HepG2 (cell line): ENCODE measurements around the gene RBM8A. TPM values are rescaled to one million over a fixed set of nuclear protein-coding genes. Genes with fewer than 3 reads are reported as not detected.

ENCODE experiments used
- CBX1 ChIP-seq: IDR thresholded peaks from one replicate; pipeline ENCODE4 v1.6.1; 2016; ENCODE audit warnings: antibody characterized with exemption, low read depth
- ERF ChIP-seq: IDR thresholded peaks from 2 replicates; pipeline ENCODE4 v1.6.1; 2018; ENCODE audit warnings: missing biosample characterization, missing genetic modification reagents
- GTF3A ChIP-seq: sonication (generic); formaldehyde crosslinking; conservative IDR thresholded peaks from 2 replicates; pipeline ENCODE4 v1.4.0; 2020; ENCODE audit warnings: mild to moderate bottlenecking, missing genetic modification reagents
- KLF16 ChIP-seq, 2 experiments: sonication (generic) in 1 of 2; formaldehyde crosslinking in 1 of 2; IDR thresholded peaks; 2 replicates each; pipeline versions ENCODE4 v1.6.1 to v1.8.0; 2016 to 2023; ENCODE audit warnings: missing genetic modification reagents in 2 of 2, missing compliant biosample characterization in 1 of 2
- MEF2D ChIP-seq: sonication (generic); formaldehyde crosslinking; IDR thresholded peaks from 2 replicates; pipeline ENCODE4 v1.5.1; 2020; ENCODE audit warnings: mild to moderate bottlenecking, missing genetic modification reagents
- NR3C1 ChIP-seq: sonication (generic); formaldehyde crosslinking; IDR thresholded peaks from 2 replicates; pipeline ENCODE4 v1.4.0; 2020; ENCODE audit warnings: missing genetic modification reagents
- REL ChIP-seq: sonication (generic); formaldehyde crosslinking; conservative IDR thresholded peaks from 2 replicates; pipeline ENCODE4 v1.8.0; 2022; ENCODE audit warnings: mild to moderate bottlenecking, missing genetic modification reagents, moderate library complexity
- SAFB2 ChIP-seq: sonication (generic); formaldehyde crosslinking; IDR thresholded peaks from 2 replicates; pipeline ENCODE4 v1.5.1; 2020; ENCODE audit warnings: missing genetic modification reagents, low read depth, mild to moderate bottlenecking, borderline replicate concordance
- SAP130 ChIP-seq: IDR thresholded peaks from 2 replicates; pipeline ENCODE4 v1.6.1; 2016; ENCODE audit warnings: low read depth
- TBX2 ChIP-seq: sonication (generic); formaldehyde crosslinking; IDR thresholded peaks from 2 replicates; pipeline ENCODE4 v1.5.0; 2020; ENCODE audit warnings: missing genetic modification reagents, mild to moderate bottlenecking, borderline replicate concordance
- TP53 ChIP-seq: sonication (generic); formaldehyde crosslinking; conservative IDR thresholded peaks from 2 replicates; pipeline ENCODE4 v1.4.0; 2020; ENCODE audit warnings: missing genetic modification reagents
- TSC22D2 ChIP-seq: sonication (generic); formaldehyde crosslinking; IDR thresholded peaks from 2 replicates; pipeline ENCODE4 v1.5.1; 2020; ENCODE audit warnings: missing genetic modification reagents, mild to moderate bottlenecking, borderline replicate concordance
- ZC3H4 ChIP-seq: sonication (generic); formaldehyde crosslinking; IDR thresholded peaks from 2 replicates; pipeline ENCODE4 v1.4.0; 2020; ENCODE audit warnings: missing genetic modification reagents, borderline replicate concordance
- ZFX ChIP-seq: sonication (generic); formaldehyde crosslinking; IDR thresholded peaks from 2 replicates; pipeline ENCODE4 v1.4.0; 2020; ENCODE audit warnings: mild to moderate bottlenecking, low read depth, missing genetic modification reagents, moderate library complexity
- ZNF235 ChIP-seq: sonication (generic); formaldehyde crosslinking; IDR thresholded peaks from 2 replicates; pipeline ENCODE4 v1.8.1; 2023; ENCODE audit warnings: mild to moderate bottlenecking, missing genetic modification reagents, borderline replicate concordance
- ZNF430 ChIP-seq: sonication (generic); formaldehyde crosslinking; IDR thresholded peaks from 2 replicates; pipeline ENCODE4 v1.9.0; 2021; ENCODE audit warnings: mild to moderate bottlenecking, missing genetic modification reagents
- ZNF547 ChIP-seq: sonication (generic); formaldehyde crosslinking; IDR thresholded peaks from 2 replicates; pipeline ENCODE4 v1.5.1; 2020; ENCODE audit warnings: mild to moderate bottlenecking, missing genetic modification reagents
- ZNF567 ChIP-seq: sonication (generic); formaldehyde crosslinking; IDR thresholded peaks from 2 replicates; pipeline ENCODE4 v1.8.1; 2023; ENCODE audit warnings: mild to moderate bottlenecking, missing genetic modification reagents, borderline replicate concordance
- ZNF749 ChIP-seq: sonication (generic); formaldehyde crosslinking; IDR thresholded peaks from 2 replicates; pipeline ENCODE4 v1.8.0; 2022; ENCODE audit warnings: mild to moderate bottlenecking, missing genetic modification reagents, moderate library complexity, borderline replicate concordance
- ZNF772 ChIP-seq: sonication (generic); formaldehyde crosslinking; IDR thresholded peaks from 2 replicates; pipeline ENCODE4 v1.5.0; 2020; ENCODE audit warnings: mild to moderate bottlenecking, missing genetic modification reagents
- polyA plus RNA-seq, 8 experiments: library from polyadenylated mRNA; depleted of rRNA in 3 of 8; stranded (reverse) in 7 of 8; unstranded in 1 of 8; fragments of >200 nt; fragmentation: Illumina TruSeq in 4 of 8; extraction: Trizol in 4 of 8; gene quantifications; 2 replicates each; pipeline versions ENCODE4 v1.2.1 to v1.2.3, GENCODE V29; 2011 to 2016; ENCODE audit warnings: low read depth in 4 of 8, missing spikeins in 1 of 8, mixed read lengths in 1 of 8; ENCODE audit not compliant: insufficient read depth in 1 of 8
- total RNA-seq, 5 experiments: library from RNA; depleted of rRNA; stranded (reverse); fragments of >200 nt; fragmentation: Illumina TruSeq; extraction: Trizol; gene quantifications; 2 replicates each; pipeline ENCODE4 v1.2.3, GENCODE V29; 2016; ENCODE audit warnings: low read depth in 1 of 5
- TF ChIP-seq, protein P1 (sequence below): sonication (generic); formaldehyde crosslinking; IDR thresholded peaks from 2 replicates; pipeline ENCODE4 v1.5.1; 2020; ENCODE audit warnings: missing genetic modification reagents, mild to moderate bottlenecking, borderline replicate concordance
- TF ChIP-seq, protein P2 (sequence below): sonication (generic); formaldehyde crosslinking; IDR thresholded peaks from 2 replicates; pipeline ENCODE4 v1.4.0; 2020; ENCODE audit warnings: mild to moderate bottlenecking, missing genetic modification reagents, borderline replicate concordance

Gene RBM8A
- total and polyA plus RNA-seq, 2 of the 13 experiments (the other 11 are each of a cell fraction or from before 2014, with no cell fraction given): 106 to 162 TPM

DNA sequence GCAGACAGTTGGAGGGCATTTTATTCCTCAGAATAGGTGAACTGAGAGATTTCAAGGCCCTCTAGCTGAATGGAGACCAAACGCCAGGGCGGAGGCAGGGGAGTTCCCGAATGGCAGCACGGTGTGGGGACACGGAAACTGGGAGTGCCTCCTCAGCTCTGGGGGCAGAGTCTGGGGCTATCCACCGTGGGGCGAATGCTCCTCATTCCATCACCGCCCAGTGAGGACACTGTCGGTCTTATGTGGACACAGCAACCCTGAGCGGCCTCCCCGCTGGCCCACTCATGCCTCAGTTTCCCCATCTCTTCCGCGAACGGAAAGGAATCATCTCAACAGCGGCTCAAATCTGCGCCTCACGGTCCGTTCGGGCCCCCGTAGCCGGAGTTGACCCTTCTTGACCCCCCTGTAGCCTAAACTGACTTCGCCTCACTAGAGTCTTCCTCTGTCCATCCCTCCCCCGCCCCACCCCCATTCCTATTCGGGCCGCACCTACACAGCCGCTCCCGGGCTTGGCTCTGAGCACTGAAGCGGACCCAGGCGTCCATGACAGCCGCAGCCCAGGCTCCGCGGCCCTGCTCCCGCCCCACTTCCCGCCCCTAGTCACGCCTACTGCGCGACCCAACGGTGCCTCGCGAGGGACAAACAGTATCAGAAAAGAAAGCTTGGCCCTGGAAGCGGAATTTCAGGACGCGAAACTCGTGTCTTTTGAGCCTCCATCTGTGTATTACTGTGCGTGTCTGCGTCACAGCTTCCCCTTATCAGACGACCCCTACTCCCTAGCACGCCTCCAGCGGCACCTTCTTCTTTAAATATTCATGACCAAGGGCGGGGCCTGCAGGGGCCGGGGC, 8.9 kb downstream of the RBM8A start, which contains the start of gene PEX11B (continued):
- TF ChIP-seq KLF16 (CRISPR knock-in tag; IDR thresholded peaks at IDR 0.05): peak in 1 of 2 experiments; percentile 57; a peak in 2 of 4 replicates
- TF ChIP-seq ZNF567 (CRISPR knock-in tag): no peak
- TF ChIP-seq GTF3A (CRISPR knock-in tag): 0 out of 2 replicates have a peak, but pooled peaks have one; percentile 60
- TF ChIP-seq ZNF772 (CRISPR knock-in tag): 0 out of 2 replicates have a peak, but pooled peaks have one; percentile 47
- TF ChIP-seq, protein P1, sequence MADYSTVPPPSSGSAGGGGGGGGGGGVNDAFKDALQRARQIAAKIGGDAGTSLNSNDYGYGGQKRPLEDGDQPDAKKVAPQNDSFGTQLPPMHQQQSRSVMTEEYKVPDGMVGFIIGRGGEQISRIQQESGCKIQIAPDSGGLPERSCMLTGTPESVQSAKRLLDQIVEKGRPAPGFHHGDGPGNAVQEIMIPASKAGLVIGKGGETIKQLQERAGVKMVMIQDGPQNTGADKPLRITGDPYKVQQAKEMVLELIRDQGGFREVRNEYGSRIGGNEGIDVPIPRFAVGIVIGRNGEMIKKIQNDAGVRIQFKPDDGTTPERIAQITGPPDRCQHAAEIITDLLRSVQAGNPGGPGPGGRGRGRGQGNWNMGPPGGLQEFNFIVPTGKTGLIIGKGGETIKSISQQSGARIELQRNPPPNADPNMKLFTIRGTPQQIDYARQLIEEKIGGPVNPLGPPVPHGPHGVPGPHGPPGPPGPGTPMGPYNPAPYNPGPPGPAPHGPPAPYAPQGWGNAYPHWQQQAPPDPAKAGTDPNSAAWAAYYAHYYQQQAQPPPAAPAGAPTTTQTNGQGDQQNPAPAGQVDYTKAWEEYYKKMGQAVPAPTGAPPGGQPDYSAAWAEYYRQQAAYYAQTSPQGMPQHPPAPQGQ (CRISPR knock-in tag): no peak
- TF ChIP-seq ZNF430: peak; percentile 57; the same call in 1 of the 2 replicates
- TF ChIP-seq SAFB2 (CRISPR knock-in tag): 0 out of 2 replicates have a peak, but pooled peaks have one; percentile 60
- TF ChIP-seq TBX2 (CRISPR knock-in tag): peak; percentile 29
- no peak for TF ChIP-seq TSC22D2
- 0 out of 2 replicates have a peak, but pooled peaks have one; percentile 31 for TF ChIP-seq ZNF749 (CRISPR knock-in tag)
- 0 out of 2 replicates have a peak, but pooled peaks have one; percentile 38 for TF ChIP-seq REL (CRISPR knock-in tag)
- TF ChIP-seq ZC3H4 (CRISPR knock-in tag): no peak
- no peak for TF ChIP-seq TP53 (CRISPR knock-in tag)
- peak; percentile 69; the same call in 1 of the 2 replicates for TF ChIP-seq ZNF547 (CRISPR knock-in tag)
- TF ChIP-seq, protein P2, sequence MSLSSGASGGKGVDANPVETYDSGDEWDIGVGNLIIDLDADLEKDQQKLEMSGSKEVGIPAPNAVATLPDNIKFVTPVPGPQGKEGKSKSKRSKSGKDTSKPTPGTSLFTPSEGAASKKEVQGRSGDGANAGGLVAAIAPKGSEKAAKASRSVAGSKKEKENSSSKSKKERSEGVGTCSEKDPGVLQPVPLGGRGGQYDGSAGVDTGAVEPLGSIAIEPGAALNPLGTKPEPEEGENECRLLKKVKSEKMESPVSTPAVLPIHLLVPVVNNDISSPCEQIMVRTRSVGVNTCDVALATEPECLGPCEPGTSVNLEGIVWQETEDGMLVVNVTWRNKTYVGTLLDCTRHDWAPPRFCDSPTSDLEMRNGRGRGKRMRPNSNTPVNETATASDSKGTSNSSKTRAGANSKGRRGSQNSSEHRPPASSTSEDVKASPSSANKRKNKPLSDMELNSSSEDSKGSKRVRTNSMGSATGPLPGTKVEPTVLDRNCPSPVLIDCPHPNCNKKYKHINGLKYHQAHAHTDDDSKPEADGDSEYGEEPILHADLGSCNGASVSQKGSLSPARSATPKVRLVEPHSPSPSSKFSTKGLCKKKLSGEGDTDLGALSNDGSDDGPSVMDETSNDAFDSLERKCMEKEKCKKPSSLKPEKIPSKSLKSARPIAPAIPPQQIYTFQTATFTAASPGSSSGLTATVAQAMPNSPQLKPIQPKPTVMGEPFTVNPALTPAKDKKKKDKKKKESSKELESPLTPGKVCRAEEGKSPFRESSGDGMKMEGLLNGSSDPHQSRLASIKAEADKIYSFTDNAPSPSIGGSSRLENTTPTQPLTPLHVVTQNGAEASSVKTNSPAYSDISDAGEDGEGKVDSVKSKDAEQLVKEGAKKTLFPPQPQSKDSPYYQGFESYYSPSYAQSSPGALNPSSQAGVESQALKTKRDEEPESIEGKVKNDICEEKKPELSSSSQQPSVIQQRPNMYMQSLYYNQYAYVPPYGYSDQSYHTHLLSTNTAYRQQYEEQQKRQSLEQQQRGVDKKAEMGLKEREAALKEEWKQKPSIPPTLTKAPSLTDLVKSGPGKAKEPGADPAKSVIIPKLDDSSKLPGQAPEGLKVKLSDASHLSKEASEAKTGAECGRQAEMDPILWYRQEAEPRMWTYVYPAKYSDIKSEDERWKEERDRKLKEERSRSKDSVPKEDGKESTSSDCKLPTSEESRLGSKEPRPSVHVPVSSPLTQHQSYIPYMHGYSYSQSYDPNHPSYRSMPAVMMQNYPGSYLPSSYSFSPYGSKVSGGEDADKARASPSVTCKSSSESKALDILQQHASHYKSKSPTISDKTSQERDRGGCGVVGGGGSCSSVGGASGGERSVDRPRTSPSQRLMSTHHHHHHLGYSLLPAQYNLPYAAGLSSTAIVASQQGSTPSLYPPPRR: 0 out of 2 replicates have a peak, but pooled peaks have one; percentile 43
- 0 out of 2 replicates have a peak, but pooled peaks have one; percentile 31 for TF ChIP-seq ERF (CRISPR knock-in tag)
- TF ChIP-seq CBX1: peak; percentile 37
- peak; percentile 30; the same call in 1 of the 2 replicates for TF ChIP-seq MEF2D (CRISPR knock-in tag)
- no peak for TF ChIP-seq ZNF235
- TF ChIP-seq ZFX: peak; percentile 82
- TF ChIP-seq SAP130 (CRISPR knock-in tag): peak; percentile 87
- TF ChIP-seq NR3C1 (CRISPR knock-in tag): no peak
